Retinal pigment epithelial cell (primary cell): ENCODE data around the gene NAP1L4.

Experiments
- DNase-seq: peaks from one replicate; pipeline ENCODE4 v3.0.0-alpha.2; 2010; ENCODE audit warnings: low read depth
- H3K4me3 ChIP-seq: 2 replicates; pipeline ENCODE4 v1.5.1; 2011; ENCODE audit warnings: mild to moderate bottlenecking, low read length, control low read depth, moderate library complexity
- CTCF ChIP-seq: conservative IDR thresholded peaks from 2 replicates; pipeline ENCODE4 v1.5.1; 2011; ENCODE audit warnings: low read depth, low read length, control low read depth, inconsistent platforms

Gene NAP1L4

GRCh38 chr11:2999464-2999998, 7.4 kb upstream of the NAP1L4 start:
- no peak for TF ChIP-seq CTCF
- no peak for DNase-seq
- no peak overlapping the region for H3K4me3 ChIP-seq

GRCh38 chr11:2998073-2998850, 6.1 kb upstream of the NAP1L4 start:
- no peak overlapping the region for H3K4me3 ChIP-seq
- no peak for TF ChIP-seq CTCF
- no peak for DNase-seq

GRCh38 chr11:2997406-2997805, 5.3 kb upstream of the NAP1L4 start:
- DNase-seq = no peak
- TF ChIP-seq CTCF = no peak
- no peak overlapping the region for H3K4me3 ChIP-seq

GRCh38 chr11:2996976-2997375, 4.8 kb upstream of the NAP1L4 start:
- no peak overlapping the region for H3K4me3 ChIP-seq
- DNase-seq = no peak
- TF ChIP-seq CTCF = no peak

GRCh38 chr11:2995893-2996554, 3.9 kb upstream of the NAP1L4 start:
- no peak overlapping the region for H3K4me3 ChIP-seq
- TF ChIP-seq CTCF = no peak
- DNase-seq = no peak

GRCh38 chr11:2995031-2995561, 3.0 kb upstream of the NAP1L4 start:
- no peak for DNase-seq
- no peak overlapping the region for H3K4me3 ChIP-seq
- no peak for TF ChIP-seq CTCF
